GM23248 (cell line): ENCODE results near the gene ITPKB. TPM values are rescaled to one million over a fixed set of nuclear protein-coding genes. Genes with fewer than 3 reads are reported as not detected.

Experiments used
- DNase-seq: peaks from one replicate; pipeline ENCODE4 v3.0.0-alpha.2; 2015
- H2AFZ ChIP-seq: fragments of 200-600 bp; sonication (generic); 2 replicates; pipeline ENCODE4 v1.6.1; 2016; ENCODE audit warnings: antibody characterized with exemption
- H3F3A ChIP-seq: fragments of 200-600 bp; sonication (generic); 2 replicates; pipeline ENCODE4 v1.6.1; 2016; ENCODE audit warnings: mild to moderate bottlenecking, antibody characterized with exemption, mixed run types; ENCODE audit not compliant: insufficient read depth
- H3K27ac ChIP-seq: fragments of 200-600 bp; sonication (generic); 2 replicates; pipeline ENCODE4 v1.5.1; 2016; ENCODE audit warnings: mild to moderate bottlenecking
- H3K27me3 ChIP-seq: fragments of 200-600 bp; sonication (generic); replicated peaks from 2 replicates; pipeline ENCODE4 v1.6.1; 2016; ENCODE audit warnings: mild to moderate bottlenecking; ENCODE audit not compliant: insufficient read depth
- H3K36me3 ChIP-seq: fragments of 200-600 bp; sonication (generic); 2 replicates; pipeline ENCODE4 v1.6.1; 2016; ENCODE audit warnings: low read depth, mild to moderate bottlenecking
- H3K4me1 ChIP-seq: fragments of 200-600 bp; sonication (generic); 2 replicates; pipeline ENCODE4 v1.6.1; 2016; ENCODE audit warnings: mild to moderate bottlenecking; ENCODE audit not compliant: insufficient read depth
- H3K4me2 ChIP-seq: fragments of 200-600 bp; sonication (generic); one replicate; pipeline ENCODE4 v1.6.1; 2016; ENCODE audit warnings: mild to moderate bottlenecking; ENCODE audit not compliant: unreplicated experiment
- H3K4me3 ChIP-seq: fragments of 200-600 bp; sonication (generic); 2 replicates; pipeline ENCODE4 v1.5.1; 2016; ENCODE audit warnings: mild to moderate bottlenecking
- H3K79me2 ChIP-seq: fragments of 200-600 bp; sonication (generic); 2 replicates; pipeline ENCODE4 v1.6.1; 2016; ENCODE audit warnings: mild to moderate bottlenecking; ENCODE audit not compliant: insufficient read depth
- H3K9ac ChIP-seq: fragments of 200-600 bp; sonication (generic); 2 replicates; pipeline ENCODE4 v1.6.1; 2016; ENCODE audit warnings: mild to moderate bottlenecking
- H3K9me2 ChIP-seq: fragments of 200-600 bp; sonication (generic); 2 replicates; pipeline ENCODE4 v1.6.1; 2016; ENCODE audit warnings: mixed run types, mild to moderate bottlenecking, moderate library complexity; ENCODE audit not compliant: insufficient read depth
- H3K9me3 ChIP-seq: fragments of 200-600 bp; sonication (generic); one replicate; pipeline ENCODE4 v1.6.1; 2017; ENCODE audit warnings: low read depth
- H4K20me1 ChIP-seq: fragments of 200-600 bp; sonication (generic); 2 replicates; pipeline ENCODE4 v1.6.0; 2016; ENCODE audit not compliant: insufficient read depth
- EZH2 ChIP-seq: fragments of 200-600 bp; sonication (generic); IDR thresholded peaks from 2 replicates; pipeline ENCODE4 v1.6.1; 2018; ENCODE audit warnings: antibody characterized with exemption, mild to moderate bottlenecking; ENCODE audit not compliant: insufficient read depth, poor library complexity, severe bottlenecking
- EZH2phosphoT487 ChIP-seq: fragments of 200-600 bp; sonication (generic); IDR thresholded peaks from 2 replicates; pipeline ENCODE4 v1.6.1; 2018; ENCODE audit warnings: antibody characterized with exemption, moderate library complexity, mild to moderate bottlenecking, low read depth; ENCODE audit not compliant: insufficient read depth
- WGBS, 2 experiments: methylation state at CpG; one replicate each; pipeline ENCODE4 v1.1.6; 2015 to 2017; ENCODE audit warnings: low lambda C conversion rate in 2 of 2, low coverage in 1 of 2; ENCODE audit errors: missing lambda C conversion rate in 2 of 2; 5-methylcytosine and 5-hydroxymethylcytosine counted together
- in situ Hi-C: fragments of 300-500 bp; cut with MboI; formaldehyde crosslinking; loops from 2 replicates; pipeline ENCODE4 v1.15.0; 2020
- polyA plus RNA-seq: library from polyadenylated mRNA; unstranded; fragments of >200 nt; fragmentation: Nextera tagmentation; extraction: Ambion mirVana; gene quantifications from 2 replicates; pipeline ENCODE4 v1.2.1, GENCODE V29; 2016
- total RNA-seq: library from RNA; depleted of rRNA; stranded (reverse); fragments of >200 nt; shearing (Covaris generic); gene quantifications from 2 replicates; pipeline ENCODE4 v1.2.3, GENCODE V29; 2014

The ITPKB gene
- total and polyA plus RNA-seq, 2 experiments from 2014 or later = 0.26 to 0.86 TPM

DNA sequence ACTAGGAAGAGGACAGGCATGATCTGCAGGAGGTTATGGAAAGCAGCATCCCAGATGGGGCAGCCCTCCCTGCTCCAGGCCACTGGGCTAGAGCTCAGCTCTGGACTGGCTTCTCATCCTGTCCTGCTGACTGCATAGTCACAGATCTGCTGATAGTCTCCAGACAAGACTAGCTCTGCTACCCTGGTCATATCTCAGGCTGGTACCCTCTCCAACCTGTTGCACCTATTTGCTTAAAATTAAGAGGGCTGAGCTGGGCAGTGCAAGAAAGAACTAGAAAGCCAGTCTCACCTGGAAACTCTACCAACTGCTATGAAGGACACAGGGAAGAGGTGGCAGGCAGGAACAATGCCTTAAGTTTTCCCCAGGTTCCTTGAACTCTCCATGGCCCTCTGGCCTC, 40.4 kb downstream of the ITPKB start:
- Histone ChIP-seq H3K79me2 (no peaks in the 10 kb centered on the region), H3K9me3 (no peaks in the 10 kb centered on the region), H3K4me1 (peaks cover 15% of the 10 kb centered on the region), H4K20me1 (no peaks in the 10 kb centered on the region), H3K9ac (no peak overlapping the region), H3K4me3 (no peak overlapping the region), H3F3A (peaks cover 8% of the 10 kb centered on the region), H3K27ac (no peak overlapping the region), H3K36me3 (no peaks in the 10 kb centered on the region), H2AFZ (no peak overlapping the region), H3K9me2 (no peaks in the 10 kb centered on the region), H3K27me3 (no peaks in the 10 kb centered on the region), H3K4me2 (no peak overlapping the region)
- in situ Hi-C loops = no loop called here
- DNase-seq = no peak
- TF ChIP-seq EZH2 (no peak), EZH2phosphoT487 (no peak)

DNA sequence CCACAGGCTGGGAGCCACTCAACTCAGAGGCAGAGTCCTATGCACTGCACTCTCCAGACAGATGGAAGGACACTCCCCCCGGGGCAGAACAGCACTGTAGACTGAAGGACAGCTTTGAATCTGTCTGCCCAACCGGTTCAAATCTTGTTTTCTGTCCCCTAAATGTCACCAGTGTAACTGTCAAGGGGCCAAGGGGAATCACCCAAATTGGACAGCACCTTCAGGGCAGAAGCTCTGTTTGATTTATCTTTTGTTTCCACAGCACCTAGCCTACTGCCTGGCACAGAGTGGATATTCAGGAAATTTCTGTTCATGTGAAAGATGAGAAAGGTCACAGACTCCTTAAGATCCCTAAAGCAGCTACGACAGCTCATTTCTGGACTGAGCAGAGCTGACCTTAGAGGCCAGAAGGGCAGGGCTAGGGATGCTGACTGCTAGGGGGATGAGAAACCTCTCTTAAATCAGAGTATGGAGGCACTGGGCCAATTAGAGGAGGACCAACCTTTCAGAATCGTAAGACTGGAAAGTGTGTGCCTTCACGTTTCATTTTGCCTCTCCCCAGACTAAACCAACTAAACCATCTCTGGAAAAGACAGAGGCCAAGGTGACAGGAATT, 41.0 kb downstream of the ITPKB start:
- Histone ChIP-seq H3K9me3 (no peaks in the 10 kb centered on the region), H3K9me2 (no peaks in the 10 kb centered on the region), H3K4me2 (no peak overlapping the region), H3K9ac (no peak overlapping the region), H2AFZ (no peak overlapping the region), H3F3A (peaks cover 7% of the 10 kb centered on the region), H3K4me3 (no peak overlapping the region), H3K36me3 (no peaks in the 10 kb centered on the region), H3K4me1 (peaks cover 15% of the 10 kb centered on the region), H3K79me2 (no peaks in the 10 kb centered on the region), H3K27me3 (no peaks in the 10 kb centered on the region), H4K20me1 (no peaks in the 10 kb centered on the region), H3K27ac (no peak overlapping the region)
- in situ Hi-C loops = no loop called here
- 79 to 90% methylated on average over 5 of the region's 5 CpGs for WGBS, 2 experiments
- TF ChIP-seq EZH2phosphoT487 (no peak), EZH2 (no peak)
- DNase-seq = no peak

DNA sequence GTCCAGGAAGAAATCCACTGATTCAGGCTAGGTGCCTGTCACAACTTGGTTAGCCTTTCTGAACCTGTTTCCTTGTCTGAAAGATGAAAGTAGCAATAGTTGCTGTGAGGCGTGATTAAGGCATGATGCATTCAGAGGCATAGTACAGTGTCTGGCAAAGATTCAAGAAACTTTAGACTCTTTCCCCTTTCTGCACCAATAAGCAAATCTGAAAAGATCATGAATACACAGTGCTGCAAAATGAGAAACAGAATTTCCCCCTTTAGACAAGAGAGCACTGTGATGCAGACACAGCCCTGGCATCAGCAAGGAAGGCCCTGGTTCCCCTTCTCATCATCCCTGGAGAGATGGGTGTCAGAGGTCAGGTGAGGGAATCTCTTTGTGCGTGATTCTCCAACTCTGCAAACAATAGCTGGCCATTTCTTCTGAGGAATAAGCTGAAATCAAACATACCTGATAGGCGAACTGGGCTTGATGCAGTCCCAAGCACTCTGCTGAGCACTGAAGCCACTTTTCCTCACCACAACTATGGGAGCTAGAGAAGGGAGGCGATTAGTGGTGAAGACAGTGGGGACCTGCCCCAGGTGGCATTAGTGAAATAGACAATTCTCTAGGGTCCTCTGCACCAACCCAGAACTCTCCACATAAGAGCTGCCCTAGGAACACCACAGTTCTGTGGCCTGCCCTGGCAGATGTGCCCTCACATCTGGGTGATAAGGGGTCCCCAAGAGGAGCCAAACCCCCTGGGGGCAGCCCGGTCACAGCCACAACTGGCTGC, 41.7 kb downstream of the ITPKB start:
- in situ Hi-C loops = no loop called here

DNA sequence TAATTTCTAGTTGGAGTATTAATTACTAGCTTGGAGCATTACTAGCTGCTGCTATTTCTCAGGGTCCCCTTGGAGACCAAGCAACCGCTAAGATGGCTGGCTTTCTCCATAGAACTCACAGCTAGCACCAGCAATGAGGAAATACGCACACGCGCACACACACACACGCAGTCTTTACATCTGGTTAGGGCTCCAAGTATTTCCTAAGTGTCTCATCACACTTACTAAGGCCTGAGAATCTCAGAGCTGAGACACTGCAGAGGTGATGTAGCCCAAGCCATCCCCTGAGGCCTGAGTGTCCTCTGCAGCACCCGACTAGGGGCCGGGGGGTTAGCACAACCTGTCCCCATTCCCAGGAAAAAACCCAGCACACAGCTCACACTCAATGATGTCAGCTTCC, 42.5 kb downstream of the ITPKB start:
- no peaks in the 10 kb centered on the region for H3K9me3 ChIP-seq
- DNase-seq = no peak
- H3K27me3 ChIP-seq = no peaks in the 10 kb centered on the region
- no peaks in the 10 kb centered on the region for H3K36me3 ChIP-seq
- no peaks in the 10 kb centered on the region for H3K9me2 ChIP-seq
- no peak overlapping the region for H3K27ac ChIP-seq
- no peak overlapping the region for H2AFZ ChIP-seq
- H3K4me3 ChIP-seq = no peak overlapping the region
- no peaks in the 10 kb centered on the region for H3K79me2 ChIP-seq
- H3F3A ChIP-seq = no peaks in the 10 kb centered on the region
- TF ChIP-seq EZH2phosphoT487 (no peak), EZH2 (no peak)
- WGBS, 2 experiments = 88% methylated on average over 7 of the region's 7 CpGs
- no peak overlapping the region for H3K9ac ChIP-seq
- H4K20me1 ChIP-seq = no peaks in the 10 kb centered on the region
- in situ Hi-C loops = no loop called here
- no peak overlapping the region for H3K4me2 ChIP-seq
- 0 out of 2 replicates have a peak, but pooled peaks cover 4% of the 10 kb centered on the region for H3K4me1 ChIP-seq

More for the DNA sequence above, 41.7 kb downstream of the ITPKB start:
- H4K20me1 ChIP-seq = no peaks in the 10 kb centered on the region
- H3F3A ChIP-seq = no peaks in the 10 kb centered on the region
- H3K9me3 ChIP-seq = no peaks in the 10 kb centered on the region
- H3K36me3 ChIP-seq = no peaks in the 10 kb centered on the region
- peaks cover 9% of the 10 kb centered on the region for H3K4me1 ChIP-seq
- no peak overlapping the region for H3K4me2 ChIP-seq
- H3K79me2 ChIP-seq = no peaks in the 10 kb centered on the region
- H3K27me3 ChIP-seq = no peaks in the 10 kb centered on the region
- WGBS, 2 experiments = 91 to 92% methylated on average over 4 to 5 of the region's 5 CpGs
- no peak for TF ChIP-seq EZH2
- no peak for TF ChIP-seq EZH2phosphoT487
- H2AFZ ChIP-seq = no peak overlapping the region
- H3K9ac ChIP-seq = no peak overlapping the region
- DNase-seq = peak; percentile 66
- H3K4me3 ChIP-seq = no peak overlapping the region
- no peak overlapping the region for H3K27ac ChIP-seq
- no peaks in the 10 kb centered on the region for H3K9me2 ChIP-seq
